Thyroid gland (tissue), 4 donors: ENCODE results near the gene VWA5B1. TPM values are rescaled to one million over a fixed set of nuclear protein-coding genes. Genes with fewer than 3 reads are reported as not detected.
A peak's percentile ranks its signal among the peaks of the same experiment; 100 is the strongest.

Experiments
- DNase-seq, 2 donors: peaks; one replicate each; pipeline ENCODE4 v3.0.0-alpha.2; 2019
- H3K27ac ChIP-seq, 3 donors: fragments of 200-600 bp; sonication (generic); 1 replicate in 2 of 3; 2 replicates in 1 of 3; pipeline ENCODE4 v1.5.1; 2016 to 2019; ENCODE audit warnings: mild to moderate bottlenecking in 1 of 3, moderate library complexity in 1 of 3
- H3K27me3 ChIP-seq: fragments of 200-600 bp; sonication (generic); one replicate; pipeline ENCODE4 v1.5.1; 2019
- H3K36me3 ChIP-seq, 2 donors: fragments of 200-600 bp; sonication (generic); one replicate each; pipeline ENCODE4 v1.5.1; 2016 to 2019
- H3K4me1 ChIP-seq, 2 donors: fragments of 200-600 bp; sonication (generic); one replicate each; pipeline ENCODE4 v1.5.1; 2017 to 2019
- H3K4me3 ChIP-seq, 3 donors: fragments of 200-600 bp; sonication (generic); replicated peaks in 1 of 3; 1 replicate in 2 of 3; 2 replicates in 1 of 3; pipeline ENCODE4 v1.5.1; 2016; ENCODE audit warnings: mild to moderate bottlenecking in 1 of 3
- H3K9me3 ChIP-seq: fragments of 200-600 bp; sonication (generic); one replicate; pipeline ENCODE4 v1.5.1; 2017
- CTCF ChIP-seq, 6 experiments: fragments of 200-600 bp in 3 of 6; fragments of 450-650 bp in 3 of 6; sonication (generic) in 3 of 6; IDR thresholded peaks; one replicate each; pipeline ENCODE4 v1.5.1; 2016 to 2019; ENCODE audit warnings: antibody characterized with exemption in 6 of 6, mild to moderate bottlenecking in 2 of 6, inconsistent platforms in 1 of 6, moderate library complexity in 1 of 6
- POLR2A ChIP-seq, 2 donors: fragments of 450-650 bp; IDR thresholded peaks; one replicate each; pipeline ENCODE4 v1.6.1; 2017; ENCODE audit warnings: antibody characterized with exemption in 2 of 2, mild to moderate bottlenecking in 2 of 2, moderate library complexity in 1 of 2
- WGBS, 2 donors: methylation state at CpG; one replicate each; pipeline ENCODE4 v1.1.5; 2017; 5-methylcytosine and 5-hydroxymethylcytosine counted together
- intact Hi-C: fragments of 100-400 bp; cut with DNase I; formaldehyde crosslinking; loops from one replicate; pipeline ENCODE4 v1.15.1; 2023
- total RNA-seq, 4 donors: library from RNA; depleted of rRNA; stranded (reverse); fragments of >200 nt; gene quantifications; one replicate each; pipeline ENCODE4 v1.2.3, GENCODE V29; 2016

The VWA5B1 gene
- under 1 TPM in 1 of 4 donors, not detected in 3; 0.45 TPM for total RNA-seq

GRCh38 chr1:20290624-20291597 lies at the start of gene VWA5B1:
TSS of gene VWA5B1 (plus strand) at chr1:20290875. CDS start at chr1:20310602, 19,727 bp downstream.
- WGBS, 2 donors = 13 to 30% methylated on average over 16 of the region's 16 CpGs
- no peaks in the 10 kb centered on the region for H3K9me3 ChIP-seq
- H3K27ac ChIP-seq = peak within 1 kb of the TSS in 1 of 3 donors; percentile 30
- no peak within 1 kb of the TSS for H3K4me3 ChIP-seq
- DNase-seq = peak; percentile 68 to 81
- H3K27me3 ChIP-seq = no peaks in the 10 kb centered on the region
- intact Hi-C loops = no loop called here
- H3K4me1 ChIP-seq = peaks cover 11 to 14% of the 10 kb centered on the region in 2 donors
- TF ChIP-seq CTCF (IDR thresholded peaks at IDR 0.05) (no peak), POLR2A (IDR thresholded peaks at IDR 0.05) (no peak)
- no peaks in the 10 kb centered on the region for H3K36me3 ChIP-seq

GRCh38 chr1:20242890-20243479 lies 47.7 kb upstream of the VWA5B1 start:
- Histone ChIP-seq H3K4me1 (no peaks in the 10 kb centered on the region), H3K4me3 (no peak overlapping the region), H3K27me3 (no peaks in the 10 kb centered on the region), H3K27ac (no peak overlapping the region), H3K9me3 (no peaks in the 10 kb centered on the region), H3K36me3 (no peaks in the 10 kb centered on the region)
- no peak for DNase-seq
- intact Hi-C loops = no loop called here
- 82 to 93% methylated on average over 27 to 37 of the region's 37 CpGs for WGBS, 2 donors
- TF ChIP-seq POLR2A (IDR thresholded peaks at IDR 0.05) (no peak), CTCF (IDR thresholded peaks at IDR 0.05) (no peak)

- Histone ChIP-seq H3K4me3 (no peak overlapping the region), H3K27ac (no peak overlapping the region), H3K4me1 (no peaks in the 10 kb centered on the region), H3K9me3 (no peaks in the 10 kb centered on the region), H3K27me3 (no peaks in the 10 kb centered on the region), H3K36me3 (no peaks in the 10 kb centered on the region)
- intact Hi-C loops = no loop called here
- no peak for TF ChIP-seq CTCF (IDR thresholded peaks at IDR 0.05)
- TF ChIP-seq POLR2A (IDR thresholded peaks at IDR 0.05) = no peak
- DNase-seq = no peak
- WGBS, 2 donors = 72 to 79% methylated on average over 4 of the region's 4 CpGs
These were observed 41.6 kb upstream of the VWA5B1 start for GRCh38 chr1:20248971-20249612.

GRCh38 chr1:20250340-20250989 lies 40.2 kb upstream of the VWA5B1 start:
- 59 to 62% methylated on average over 4 to 7 of the region's 7 CpGs for WGBS, 2 donors
- Histone ChIP-seq H3K27me3 (no peaks in the 10 kb centered on the region), H3K36me3 (no peaks in the 10 kb centered on the region), H3K4me3 (no peak overlapping the region), H3K4me1 (no peaks in the 10 kb centered on the region), H3K9me3 (no peaks in the 10 kb centered on the region), H3K27ac (no peak overlapping the region)
- DNase-seq = no peak
- no peak for TF ChIP-seq POLR2A (IDR thresholded peaks at IDR 0.05)
- TF ChIP-seq CTCF (IDR thresholded peaks at IDR 0.05) = no peak
- intact Hi-C loops = no loop called here
